GM19452 (cell line): ENCODE data around the gene TOGARAM1.

Experiments used
- ATAC-seq: cut with Tn5 transposase; IDR thresholded peaks from one replicate; pipeline ENCODE4 v1.9.1; 2021; ENCODE audit not compliant: unreplicated experiment

Gene TOGARAM1

GRCh38 chr14:44962334-44963043 is 499 bp downstream of the TOGARAM1 start:
- peak; percentile 25 for ATAC-seq

GRCh38 chr14:44963044-44963528 is 1.1 kb downstream of the TOGARAM1 start:
- no peak for ATAC-seq

- no peak for ATAC-seq
Observed at GRCh38 chr14:44963775-44964380, 1.9 kb downstream of the TOGARAM1 start.

- ATAC-seq: no peak
Observed at GRCh38 chr14:44966601-44967336, 4.8 kb downstream of the TOGARAM1 start.

- ATAC-seq: no peak
Observed at GRCh38 chr14:44968714-44969113, 6.7 kb downstream of the TOGARAM1 start.

- ATAC-seq: no peak
Observed at GRCh38 chr14:44970907-44971306, 8.9 kb downstream of the TOGARAM1 start.

GRCh38 chr14:44971459-44971858 is 9.5 kb downstream of the TOGARAM1 start:
- ATAC-seq: no peak

- no peak for ATAC-seq
Observed at GRCh38 chr14:44979273-44979672, 17.3 kb downstream of the TOGARAM1 start.

- ATAC-seq: no peak
Observed at GRCh38 chr14:44979740-44980356, 17.9 kb downstream of the TOGARAM1 start.

- ATAC-seq: no peak
Observed at GRCh38 chr14:44981198-44981597, 19.2 kb downstream of the TOGARAM1 start.

GRCh38 chr14:44982594-44982993 is 20.6 kb downstream of the TOGARAM1 start:
- ATAC-seq: no peak

GRCh38 chr14:44988694-44989093 is 26.7 kb downstream of the TOGARAM1 start:
- no peak for ATAC-seq

- ATAC-seq: no peak
Observed at GRCh38 chr14:44989497-44990440, 27.8 kb downstream of the TOGARAM1 start.

GRCh38 chr14:44990533-44990932 is 28.5 kb downstream of the TOGARAM1 start:
- ATAC-seq: no peak

GRCh38 chr14:44995196-44995595 is 33.2 kb downstream of the TOGARAM1 start:
- ATAC-seq: no peak

GRCh38 chr14:44995770-44996294 is 33.8 kb downstream of the TOGARAM1 start:
- no peak for ATAC-seq

GRCh38 chr14:45003924-45004323 is 41.9 kb downstream of the TOGARAM1 start:
- no peak for ATAC-seq

- no peak for ATAC-seq
Observed at GRCh38 chr14:45015133-45015532, 53.1 kb downstream of the TOGARAM1 start.

GRCh38 chr14:45028107-45028626 is 66.2 kb downstream of the TOGARAM1 start:
- no peak for ATAC-seq

GRCh38 chr14:45034730-45035129 is 72.7 kb downstream of the TOGARAM1 start:
- ATAC-seq: no peak
